Panc1 (cell line): ENCODE measurements around the gene TCTN3. TPM values are rescaled to one million over a fixed set of nuclear protein-coding genes. Genes with fewer than 3 reads are reported as not detected.
"Not testable (repeated sequence)": the region's sequence is repeated elsewhere in the genome, so short reads cannot be mapped to it uniquely, and the experiment has no call there.

Experiments used
- ATAC-seq: fragments of 200-7000 bp; cut with Tn5 transposase; 2 replicates; pipeline ENCODE4 v1.9.1; 2020; ENCODE audit warnings: mild to moderate bottlenecking, moderate library complexity
- BruUV-seq: library from RNA; stranded (reverse); fragments of 400-500 nt; replicated peaks from 2 replicates; lab custom pipeline; 2021; lab: Mats Ljungman, UMichigan
- CTCF ChIA-PET: fragments of 300-600 bp; sonication (Branson Sonifier 250); formaldehyde crosslinking; loops from one replicate; lab custom pipeline; 2022; ENCODE audit warnings: antibody characterized with exemption; lab: Charles Lee
- POLR2A ChIA-PET: fragments of 300-600 bp; sonication (Branson Sonifier 250); formaldehyde crosslinking; loops from one replicate; lab custom pipeline; 2022; ENCODE audit warnings: antibody characterized with exemption; lab: Charles Lee
- DNase-seq: peaks from one replicate; pipeline ENCODE4 v3.0.0-alpha.2; 2010; ENCODE audit warnings: low read depth, low spot score
- H3K27ac ChIP-seq: 2 replicates; pipeline ENCODE4 v1.5.1; 2011; ENCODE audit warnings: mild to moderate bottlenecking, low read length, inconsistent platforms
- H3K27me3 ChIP-seq: fragments of 200-500 bp; sonication (Bioruptor generic); 2 replicates; pipeline ENCODE4 v1.6.0; 2014; ENCODE audit warnings: low read length, inconsistent platforms; ENCODE audit not compliant: control insufficient read depth, insufficient read depth
- H3K36me3 ChIP-seq: fragments of 200-500 bp; sonication (Bioruptor generic); 2 replicates; pipeline ENCODE4 v1.5.1; 2014; ENCODE audit warnings: inconsistent platforms, mild to moderate bottlenecking, low read length, moderate library complexity; ENCODE audit not compliant: control insufficient read depth, insufficient read depth
- H3K4me1 ChIP-seq: 2 replicates; pipeline ENCODE4 v1.5.1; 2011; ENCODE audit warnings: inconsistent platforms, mild to moderate bottlenecking, low read length, moderate library complexity; ENCODE audit not compliant: control insufficient read depth, insufficient read depth
- H3K4me3 ChIP-seq, 2 experiments: 2 replicates each; pipeline ENCODE4 v1.5.1; 2011 to 2012; ENCODE audit warnings: low read depth in 2 of 2, low read length in 2 of 2, mild to moderate bottlenecking in 2 of 2, inconsistent platforms in 1 of 2, moderate library complexity in 1 of 2
- H3K9me3 ChIP-seq: fragments of 200-500 bp; sonication (Bioruptor generic); 2 replicates; pipeline ENCODE4 v1.5.1; 2014; ENCODE audit warnings: low read depth, mild to moderate bottlenecking, inconsistent platforms, low read length, moderate library complexity; ENCODE audit not compliant: control insufficient read depth, insufficient read depth
- CTCF ChIP-seq: fragments of 450-650 bp; IDR thresholded peaks from 2 replicates; pipeline ENCODE4 v1.5.1; 2017; ENCODE audit warnings: mild to moderate bottlenecking
- POLR2AphosphoS5 ChIP-seq: IDR thresholded peaks from 2 replicates; pipeline ENCODE4 v1.6.1; 2012; ENCODE audit warnings: mild to moderate bottlenecking, low read depth, low read length, moderate library complexity
- SIN3A ChIP-seq: IDR thresholded peaks from 2 replicates; pipeline ENCODE4 v1.6.1; 2012; ENCODE audit warnings: low read depth, mild to moderate bottlenecking, low read length, moderate library complexity, borderline replicate concordance; ENCODE audit not compliant: insufficient read depth
- TCF7L2 ChIP-seq: IDR thresholded peaks from 2 replicates; pipeline ENCODE4 v1.6.1; 2011; ENCODE audit warnings: mild to moderate bottlenecking, low read depth, low read length, inconsistent platforms
- in situ Hi-C: cut with HindIII; loops from 2 replicates; pipeline ENCODE4 v1.10.0; 2016; ENCODE audit warnings: low sequenced_read_pairs, low pct_unique_long_range_greater_than_20kb
- intact Hi-C: fragments of 100-400 bp; cut with micrococcal nuclease; formaldehyde crosslinking; loops from one replicate; pipeline ENCODE4 v1.10.0; 2022; ENCODE audit not compliant: unreplicated experiment
- total RNA-seq: library from RNA; stranded (reverse); gene quantifications from one replicate; pipeline ENCODE4 v1.2.1, GENCODE V29; 2021; ENCODE audit not compliant: unreplicated experiment
- TF ChIP-seq, protein P1 (sequence below), 2 experiments: IDR thresholded peaks; 2 replicates each; pipeline ENCODE4 v1.6.1; 2011 to 2012; ENCODE audit warnings: low read depth in 2 of 2, control low read depth in 1 of 2, low read length in 1 of 2, mild to moderate bottlenecking in 1 of 2, moderate library complexity in 1 of 2; ENCODE audit not compliant: insufficient read depth in 1 of 2

TCTN3 gene
- total RNA-seq, 1 experiment from 2014 or later, result 56.6 TPM

DNA sequence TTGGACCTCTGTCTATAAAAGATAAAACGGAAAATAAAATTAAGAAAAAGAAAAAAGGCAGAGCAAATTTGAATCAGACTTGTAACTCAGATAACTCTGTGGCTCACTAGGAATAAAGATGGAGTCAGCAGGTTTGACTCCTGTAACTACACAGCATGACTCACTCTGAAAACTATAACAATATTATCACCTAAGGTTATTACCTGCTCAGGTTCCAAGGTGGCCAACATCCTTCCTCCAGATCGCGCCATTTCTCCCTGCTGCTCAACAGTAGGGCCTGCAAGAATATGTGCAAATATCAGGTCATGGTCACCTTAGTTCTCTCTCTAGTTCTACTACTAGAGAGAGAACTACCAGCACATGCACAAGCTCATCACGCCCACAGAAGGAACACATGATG is 67.2 kb downstream of the TCTN3 start:
- H3K4me3 ChIP-seq, result no peak overlapping the region
- H3K36me3 ChIP-seq, result peaks cover 11% of the 10 kb centered on the region; the same call in 1 of the 2 replicates
- intact Hi-C loops (no loop called here), in situ Hi-C loops (no loop called here)
- H3K4me1 ChIP-seq, result no peaks in the 10 kb centered on the region
- H3K27me3 ChIP-seq, result no peaks in the 10 kb centered on the region
- no peak for TF ChIP-seq SIN3A
- TF ChIP-seq, protein P1, sequence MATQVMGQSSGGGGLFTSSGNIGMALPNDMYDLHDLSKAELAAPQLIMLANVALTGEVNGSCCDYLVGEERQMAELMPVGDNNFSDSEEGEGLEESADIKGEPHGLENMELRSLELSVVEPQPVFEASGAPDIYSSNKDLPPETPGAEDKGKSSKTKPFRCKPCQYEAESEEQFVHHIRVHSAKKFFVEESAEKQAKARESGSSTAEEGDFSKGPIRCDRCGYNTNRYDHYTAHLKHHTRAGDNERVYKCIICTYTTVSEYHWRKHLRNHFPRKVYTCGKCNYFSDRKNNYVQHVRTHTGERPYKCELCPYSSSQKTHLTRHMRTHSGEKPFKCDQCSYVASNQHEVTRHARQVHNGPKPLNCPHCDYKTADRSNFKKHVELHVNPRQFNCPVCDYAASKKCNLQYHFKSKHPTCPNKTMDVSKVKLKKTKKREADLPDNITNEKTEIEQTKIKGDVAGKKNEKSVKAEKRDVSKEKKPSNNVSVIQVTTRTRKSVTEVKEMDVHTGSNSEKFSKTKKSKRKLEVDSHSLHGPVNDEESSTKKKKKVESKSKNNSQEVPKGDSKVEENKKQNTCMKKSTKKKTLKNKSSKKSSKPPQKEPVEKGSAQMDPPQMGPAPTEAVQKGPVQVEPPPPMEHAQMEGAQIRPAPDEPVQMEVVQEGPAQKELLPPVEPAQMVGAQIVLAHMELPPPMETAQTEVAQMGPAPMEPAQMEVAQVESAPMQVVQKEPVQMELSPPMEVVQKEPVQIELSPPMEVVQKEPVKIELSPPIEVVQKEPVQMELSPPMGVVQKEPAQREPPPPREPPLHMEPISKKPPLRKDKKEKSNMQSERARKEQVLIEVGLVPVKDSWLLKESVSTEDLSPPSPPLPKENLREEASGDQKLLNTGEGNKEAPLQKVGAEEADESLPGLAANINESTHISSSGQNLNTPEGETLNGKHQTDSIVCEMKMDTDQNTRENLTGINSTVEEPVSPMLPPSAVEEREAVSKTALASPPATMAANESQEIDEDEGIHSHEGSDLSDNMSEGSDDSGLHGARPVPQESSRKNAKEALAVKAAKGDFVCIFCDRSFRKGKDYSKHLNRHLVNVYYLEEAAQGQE (IDR thresholded peaks at IDR 0.05; ENCODE audit: insufficient read depth in 1 of 2, low read depth in 2 of 2, low read length in 1 of 2), result no peak
- TF ChIP-seq POLR2AphosphoS5, result no peak
- no peak for TF ChIP-seq CTCF
- TF ChIP-seq TCF7L2, result no peak
- H3K9me3 ChIP-seq, result no peaks in the 10 kb centered on the region
- DNase-seq (no peak), ATAC-seq (no peak)
- CTCF ChIA-PET, result no interaction called here
- no peak overlapping the region for H3K27ac ChIP-seq
- POLR2A ChIA-PET, result no interaction called here
- BruUV-seq, result no TSS peak

GRCh38 chr10:95620415-95620814 is 73.3 kb downstream of the TCTN3 start:
- ATAC-seq, CTCF ChIA-PET, in situ Hi-C loops, H3K27me3 ChIP-seq, H3K4me3 ChIP-seq, BruUV-seq, H3K9me3 ChIP-seq, H3K36me3 ChIP-seq, H3K4me1 ChIP-seq, POLR2A ChIA-PET, DNase-seq, H3K27ac ChIP-seq, intact Hi-C loops: not testable (repeated sequence)

DNA sequence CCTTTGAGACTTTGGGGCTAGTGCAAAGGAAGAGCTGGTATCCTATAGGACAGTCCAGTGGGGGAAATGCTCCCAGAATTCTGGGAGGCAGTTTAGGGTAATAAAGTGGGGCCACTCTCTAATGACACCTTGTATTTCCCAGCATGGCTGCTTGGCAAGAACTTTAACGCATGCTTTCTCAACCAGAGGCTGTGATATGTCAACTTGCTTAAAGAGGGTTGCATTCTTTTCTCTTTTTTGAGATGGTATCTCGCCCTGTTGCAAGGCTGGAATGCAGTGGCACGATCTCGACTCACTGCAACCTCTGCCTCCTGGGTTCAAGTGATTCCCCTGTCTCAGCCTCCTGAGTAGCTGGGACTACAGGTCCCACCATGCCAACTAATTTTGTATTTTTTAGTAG is 75.6 kb downstream of the TCTN3 start:
- Histone ChIP-seq H3K9me3 (no peaks in the 10 kb centered on the region), H3K4me3 (no peak overlapping the region), H3K36me3 (peaks cover 16% of the 10 kb centered on the region), H3K27ac (no peak overlapping the region), H3K4me1 (no peaks in the 10 kb centered on the region), H3K27me3 (no peaks in the 10 kb centered on the region)
- ATAC-seq (no peak), DNase-seq (no peak)
- intact Hi-C loops (no loop called here), in situ Hi-C loops (no loop called here)
- no peak for TF ChIP-seq TCF7L2
- TF ChIP-seq SIN3A, result no peak
- TF ChIP-seq, protein P1 (IDR thresholded peaks at IDR 0.05; ENCODE audit: insufficient read depth in 1 of 2, low read depth in 2 of 2, low read length in 1 of 2), result no peak
- TF ChIP-seq CTCF, result no peak
- no peak for TF ChIP-seq POLR2AphosphoS5
- ChIA-PET CTCF (no interaction called here), POLR2A (no interaction called here)
- no TSS peak for BruUV-seq
